Mesenchymal stem cell (in vitro differentiated cells and primary cell): ENCODE measurements around the gene LYPD6B.

ENCODE experiments used
- DNase-seq: peaks from one replicate; pipeline ENCODE4 v3.0.0-alpha.2; 2013
- H2AFZ ChIP-seq: one replicate; pipeline ENCODE4 v1.6.1; 2013; ENCODE audit warnings: low read depth, mild to moderate bottlenecking, control low read depth, inconsistent platforms, low read length, moderate library complexity
- H2AK5ac ChIP-seq: 2 replicates; pipeline ENCODE4 v1.6.1; 2013; ENCODE audit warnings: low read length, moderate library complexity, mild to moderate bottlenecking, inconsistent platforms; ENCODE audit not compliant: severe bottlenecking
- H2BK120ac ChIP-seq: one replicate; pipeline ENCODE4 v1.6.1; 2013; ENCODE audit warnings: low read depth, mild to moderate bottlenecking, inconsistent platforms, low read length, moderate library complexity
- H2BK12ac ChIP-seq, 2 experiments: one replicate each; pipeline ENCODE4 v1.6.1; 2013; ENCODE audit warnings: inconsistent platforms in 2 of 2, low read length in 2 of 2, mild to moderate bottlenecking in 2 of 2, moderate library complexity in 2 of 2, control low read depth in 1 of 2
- H2BK15ac ChIP-seq: one replicate; pipeline ENCODE4 v1.6.1; 2013; ENCODE audit warnings: mild to moderate bottlenecking, low read depth, inconsistent platforms; ENCODE audit not compliant: poor library complexity, severe bottlenecking
- H2BK5ac ChIP-seq: 2 replicates; pipeline ENCODE4 v1.6.1; 2013; ENCODE audit warnings: low read depth, mild to moderate bottlenecking, low read length, control low read depth, inconsistent platforms; ENCODE audit not compliant: poor library complexity, severe bottlenecking
- H3K14ac ChIP-seq, 2 experiments: one replicate each; pipeline ENCODE4 v1.6.1; 2013; ENCODE audit warnings: inconsistent platforms in 2 of 2, low read length in 2 of 2, control low read depth in 1 of 2, mild to moderate bottlenecking in 1 of 2, moderate library complexity in 1 of 2
- H3K18ac ChIP-seq, 2 experiments: one replicate each; pipeline ENCODE4 v1.6.1; 2013; ENCODE audit warnings: inconsistent platforms in 2 of 2, low read length in 2 of 2, control low read depth in 1 of 2, low read depth in 1 of 2, mild to moderate bottlenecking in 1 of 2
- H3K23ac ChIP-seq, 2 experiments: one replicate each; pipeline ENCODE4 v1.6.1; 2013; ENCODE audit warnings: inconsistent platforms in 2 of 2, low read length in 2 of 2, mild to moderate bottlenecking in 2 of 2, moderate library complexity in 2 of 2, control low read depth in 1 of 2
- H3K27ac ChIP-seq: 2 replicates; pipeline ENCODE4 v1.5.1; 2013; ENCODE audit warnings: mild to moderate bottlenecking, moderate library complexity, low read length, control low read depth, inconsistent platforms; ENCODE audit not compliant: poor library complexity, severe bottlenecking
- H3K27me3 ChIP-seq, 2 experiments: 2 replicates each; pipeline versions ENCODE4 v1.6.1 to v1.7.0; 2013; ENCODE audit warnings: low read length in 2 of 2, mild to moderate bottlenecking in 2 of 2, moderate library complexity in 2 of 2, control low read depth in 1 of 2, inconsistent platforms in 1 of 2; ENCODE audit not compliant: control insufficient read depth in 1 of 2, insufficient read depth in 1 of 2
- H3K36me3 ChIP-seq, 2 experiments: 2 replicates each; pipeline versions ENCODE4 v1.6.1 to v1.7.0; 2013; ENCODE audit warnings: low read length in 2 of 2, control low read depth in 1 of 2, inconsistent platforms in 1 of 2, low read depth in 1 of 2, mild to moderate bottlenecking in 1 of 2; ENCODE audit not compliant: insufficient read depth in 2 of 2, control insufficient read depth in 1 of 2
- H3K4ac ChIP-seq, 2 experiments: one replicate each; pipeline ENCODE4 v1.6.1; 2013; ENCODE audit warnings: inconsistent platforms in 2 of 2, low read length in 2 of 2, mild to moderate bottlenecking in 2 of 2, moderate library complexity in 2 of 2, control low read depth in 1 of 2, low read depth in 1 of 2
- H3K4me1 ChIP-seq: 2 replicates; pipeline ENCODE4 v1.6.1; 2013; ENCODE audit warnings: low read depth, low read length, control low read depth; ENCODE audit not compliant: control insufficient read depth, insufficient read depth
- H3K4me2 ChIP-seq: 2 replicates; pipeline ENCODE4 v1.6.1; 2013; ENCODE audit warnings: low read length, mild to moderate bottlenecking, inconsistent platforms; ENCODE audit not compliant: poor library complexity, severe bottlenecking
- H3K4me3 ChIP-seq, 2 experiments: 2 replicates each; pipeline versions ENCODE4 v1.5.1 to v1.7.0; 2013; ENCODE audit warnings: low read length in 2 of 2, mild to moderate bottlenecking in 2 of 2, control low read depth in 1 of 2, low read depth in 1 of 2; ENCODE audit not compliant: insufficient read depth in 1 of 2
- H3K79me1 ChIP-seq: replicated peaks from 2 replicates; pipeline ENCODE4 v1.6.1; 2013; ENCODE audit warnings: mild to moderate bottlenecking, control low read depth, low read length, inconsistent platforms; ENCODE audit not compliant: poor library complexity, severe bottlenecking
- H3K9ac ChIP-seq: 2 replicates; pipeline ENCODE4 v1.7.0; 2013; ENCODE audit warnings: mild to moderate bottlenecking, low read length, moderate library complexity
- H3K9me3 ChIP-seq: 2 replicates; pipeline ENCODE4 v1.7.0; 2013; ENCODE audit warnings: mild to moderate bottlenecking, low read length; ENCODE audit not compliant: control insufficient read depth
- H4K8ac ChIP-seq: one replicate; pipeline ENCODE4 v1.6.1; 2013; ENCODE audit warnings: inconsistent platforms, mild to moderate bottlenecking, low read length, moderate library complexity
- H4K91ac ChIP-seq: one replicate; pipeline ENCODE4 v1.6.1; 2013; ENCODE audit warnings: mild to moderate bottlenecking, low read length, inconsistent platforms
- WGBS: methylation state at CpG from one replicate; pipeline ENCODE4 v1.1.7; 2013; ENCODE audit warnings: mixed read lengths; 5-methylcytosine and 5-hydroxymethylcytosine counted together

The LYPD6B gene

GRCh38 chr2:149057401-149057800, 18.9 kb downstream of the LYPD6B start:
- WGBS: 62% methylated on average over 4 of the region's 5 CpGs
- Histone ChIP-seq H3K4me3 (no peak overlapping the region), H3K18ac (no peak overlapping the region), H4K91ac (no peak overlapping the region), H3K27ac (no peak overlapping the region), H2BK15ac (no peak overlapping the region), H2AFZ (no peak overlapping the region), H3K27me3 (peaks cover 0 to 8% of the 10 kb centered on the region in 2 experiments), H2BK120ac (no peak overlapping the region), H3K4me1 (no peaks in the 10 kb centered on the region), H3K9me3 (no peaks in the 10 kb centered on the region), H2BK5ac (no peak overlapping the region), H4K8ac (no peak overlapping the region), H3K23ac (no peak overlapping the region), H2AK5ac (no peak overlapping the region), H3K36me3 (no peaks in the 10 kb centered on the region), H3K4ac (no peak overlapping the region), H3K14ac (no peak overlapping the region), H2BK12ac (peak overlapping the region in 1 of 2 experiments; percentile 15), H3K9ac (no peak overlapping the region), H3K4me2 (no peak overlapping the region), H3K79me1 (no peaks in the 10 kb centered on the region)
- no peak for DNase-seq

GRCh38 chr2:149058936-149059335, 20.4 kb downstream of the LYPD6B start:
- Histone ChIP-seq H3K18ac (no peak overlapping the region), H3K4ac (no peak overlapping the region), H4K91ac (no peak overlapping the region), H2BK12ac (no peak overlapping the region), H3K27ac (no peak overlapping the region), H2BK5ac (no peak overlapping the region), H2AK5ac (no peak overlapping the region), H3K4me3 (no peak overlapping the region), H2BK15ac (no peak overlapping the region), H2AFZ (no peak overlapping the region), H4K8ac (no peak overlapping the region), H3K9ac (no peak overlapping the region), H3K4me2 (no peak overlapping the region), H3K4me1 (no peaks in the 10 kb centered on the region), H3K36me3 (no peaks in the 10 kb centered on the region), H3K79me1 (no peaks in the 10 kb centered on the region), H3K9me3 (no peaks in the 10 kb centered on the region), H3K23ac (no peak overlapping the region), H3K27me3 (peaks cover 0 to 6% of the 10 kb centered on the region in 2 experiments), H2BK120ac (no peak overlapping the region), H3K14ac (no peak overlapping the region)
- DNase-seq: no peak
- WGBS: 94% methylated on average over 5 of the region's 5 CpGs

GRCh38 chr2:149059822-149060221, 21.3 kb downstream of the LYPD6B start:
- Histone ChIP-seq H3K4me1 (no peaks in the 10 kb centered on the region), H3K9ac (no peak overlapping the region), H2BK15ac (no peak overlapping the region), H3K9me3 (no peaks in the 10 kb centered on the region), H3K4ac (peak overlapping the region in 1 of 2 experiments; percentile 13), H3K36me3 (no peaks in the 10 kb centered on the region), H3K4me3 (no peak overlapping the region), H3K14ac (no peak overlapping the region), H3K27me3 (peaks cover 0 to 6% of the 10 kb centered on the region in 2 experiments), H4K91ac (no peak overlapping the region), H2AFZ (no peak overlapping the region), H3K4me2 (no peak overlapping the region), H2BK5ac (no peak overlapping the region), H3K18ac (peak overlapping the region in 1 of 2 experiments; percentile 38), H3K79me1 (no peaks in the 10 kb centered on the region), H3K23ac (no peak overlapping the region), H2BK12ac (no peak overlapping the region), H3K27ac (no peak overlapping the region), H2BK120ac (no peak overlapping the region), H2AK5ac (no peak overlapping the region), H4K8ac (peak overlapping the region; percentile 27)
- 56% methylated on average over 1 of the region's 1 CpG for WGBS
- no peak for DNase-seq

- no peak overlapping the region for H3K4me3 ChIP-seq
- H3K18ac ChIP-seq: peak overlapping the region in 1 of 2 experiments; percentile 35
- H2BK5ac ChIP-seq: no peak overlapping the region
- no peaks in the 10 kb centered on the region for H3K9me3 ChIP-seq
- H2AK5ac ChIP-seq: no peak overlapping the region
- H2BK12ac ChIP-seq: no peak overlapping the region
- no peak overlapping the region for H2BK120ac ChIP-seq
- peaks cover 0 to 6% of the 10 kb centered on the region in 2 experiments for H3K27me3 ChIP-seq
- H3K36me3 ChIP-seq: no peaks in the 10 kb centered on the region
- H2BK15ac ChIP-seq: peak overlapping the region; percentile 92
- H3K4me2 ChIP-seq: no peak overlapping the region
- no peak overlapping the region for H3K23ac ChIP-seq
- H3K9ac ChIP-seq: no peak overlapping the region
- H3K4me1 ChIP-seq: no peaks in the 10 kb centered on the region
- no peak overlapping the region for H2AFZ ChIP-seq
- 64% methylated on average over 1 of the region's 2 CpGs for WGBS
- no peaks in the 10 kb centered on the region for H3K79me1 ChIP-seq
- H3K27ac ChIP-seq: no peak overlapping the region
- H3K14ac ChIP-seq: no peak overlapping the region
- H3K4ac ChIP-seq: peak overlapping the region in 1 of 2 experiments; percentile 35
- DNase-seq: no peak
- no peak overlapping the region for H4K8ac ChIP-seq
- H4K91ac ChIP-seq: no peak overlapping the region
Observed at GRCh38 chr2:149061133-149061745, 22.7 kb downstream of the LYPD6B start.
